ENCODE results near the gene DGKG. TPM values are rescaled to one million over a fixed set of nuclear protein-coding genes. Genes with fewer than 3 reads are reported as not detected.

DGKG gene
- total and polyA plus RNA-seq, 2 of the 8 experiments (the other 6 are each of a cell fraction or from before 2014, with no cell fraction given) = 0.30 to 0.48 TPM

GRCh38 chr3:186097663-186098451 is 264.2 kb downstream of the DGKG start:
- no peaks in the 10 kb centered on the region for H3K79me1 ChIP-seq (ENCODE audit: low read depth, low read length)
- H2BK12ac ChIP-seq (ENCODE audit: low read depth, low read length) = peak overlapping the region; percentile 78; the same call in 1 of the 2 replicates
- no peak overlapping the region for H3K27ac ChIP-seq (ENCODE audit: low read depth, low read length)
- peaks cover 9% of the 10 kb centered on the region for H3K23me2 ChIP-seq (ENCODE audit: low read depth, low read length)
- FAIRE-seq (no peak), DNase-seq (ENCODE audit: low read depth in 1 of 2, low spot score in 2 of 2) (peak in 1 of 2 experiments; percentile 84)
- H4K91ac ChIP-seq (replicated peaks; ENCODE audit: insufficient read length, low read length) = no peak overlapping the region
- no peaks in the 10 kb centered on the region for H3K9me3 ChIP-seq (ENCODE audit: insufficient read depth in 2 of 2, low read depth in 1 of 2, low read length in 1 of 2)
- CTCF ChIA-PET (ENCODE audit: partially characterized antibody) = interaction anchor here (0.6 to 3.6 kb wide), 16 partner anchors 12 to 154 kb away, joined by 3 to 19 read pairs (median 4); no protein-coding TSS in a partner anchor
- no peak overlapping the region for H2BK20ac ChIP-seq (ENCODE audit: low read length)
- H3K14ac ChIP-seq (ENCODE audit: insufficient read length) = no peak overlapping the region
- H3K9ac ChIP-seq (replicated peaks in 1 of 4; ENCODE audit: extremely low read depth in 1 of 4, low read depth in 3 of 4, low read length in 3 of 4) = peak overlapping the region in 1 of 4 experiments; percentile 47; a peak in 3 of 7 replicates
- no peak overlapping the region for H3K18ac ChIP-seq (ENCODE audit: extremely low read depth, low read length)
- H4K5ac ChIP-seq (ENCODE audit: insufficient read length, low read depth, low read length) = no peak overlapping the region
- peaks cover 0 to 15% (median 9%) of the 10 kb centered on the region in 4 experiments; a peak in 5 of 7 replicates for H3K27me3 ChIP-seq (replicated peaks in 1 of 4; ENCODE audit: control insufficient read depth in 3 of 4, extremely low read depth in 1 of 4, insufficient read depth in 3 of 4, low read length in 3 of 4)
- H2BK15ac ChIP-seq (ENCODE audit: low read length) = no peak overlapping the region
- no peaks in the 10 kb centered on the region for H4K20me1 ChIP-seq (replicated peaks in 1 of 2; ENCODE audit: control insufficient read depth in 1 of 2, insufficient read depth in 2 of 2, low read length in 2 of 2)
- no peak overlapping the region for H4K8ac ChIP-seq (ENCODE audit: extremely low read depth, insufficient read depth, low read length)
- POLR2A ChIA-PET (ENCODE audit: partially characterized antibody) = interaction anchor here (0.8 to 5.3 kb wide), 15 partner anchors 10 to 162 kb away, joined by 3 to 56 read pairs (median 4); partner anchors contain the start of genes ETV5 and TRA2B
- H3K4me3 ChIP-seq (ENCODE audit: extremely low read depth in 1 of 4, insufficient read depth in 2 of 4, low read depth in 3 of 4, low read length in 4 of 4) = peak overlapping the region; percentile 44 to 57 (median 47); a peak in 7 of 8 replicates
- no peaks in the 10 kb centered on the region for H3K36me3 ChIP-seq (ENCODE audit: control insufficient read depth in 2 of 4, insufficient read depth in 4 of 4, low read length in 3 of 4)
- H3K56ac ChIP-seq (replicated peaks; ENCODE audit: insufficient read length, low read depth, low read length) = no peak overlapping the region
- H3K4ac ChIP-seq (replicated peaks; ENCODE audit: insufficient read length, low read depth, low read length) = no peak overlapping the region
- H3K4me2 ChIP-seq (ENCODE audit: insufficient read depth in 1 of 2, low read depth in 2 of 2, low read length in 2 of 2) = peak overlapping the region; percentile 82 to 95
- peak overlapping the region; percentile 9; the same call in 1 of the 2 replicates for H2AFZ ChIP-seq (ENCODE audit: low read length)
- H2AK5ac ChIP-seq (ENCODE audit: low read depth, low read length) = 0 out of 2 replicates have a peak overlapping the region, but pooled peaks have one; percentile 55
- 1% methylated on average over 16 of the region's 16 CpGs; no CpG with 5 or more reads in 1 of the 2 experiments for WGBS, 2 experiments (ENCODE audit: extremely low coverage in 1 of 2, insufficient coverage in 1 of 2, insufficient read length in 1 of 2, insufficient replicate concordance in 2 of 2, low coverage in 1 of 2, low lambda C conversion rate in 2 of 2, missing lambda C conversion rate in 1 of 2)
- H3K23ac ChIP-seq (ENCODE audit: insufficient read length) = no peak overlapping the region
- no peak overlapping the region for H2BK120ac ChIP-seq (replicated peaks; ENCODE audit: low read depth, low read length)
- peaks cover 5 to 26% (median 22%) of the 10 kb centered on the region in 4 experiments for H3K4me1 ChIP-seq (replicated peaks in 1 of 4; ENCODE audit: control insufficient read depth in 3 of 4, insufficient read depth in 4 of 4, low read length in 3 of 4)
- H2BK5ac ChIP-seq (ENCODE audit: low read depth, low read length) = peak overlapping the region; percentile 80
- H3K79me2 ChIP-seq (ENCODE audit: control insufficient read depth in 1 of 2, insufficient read depth in 2 of 2, low read length in 2 of 2) = no peaks in the 10 kb centered on the region
- TF ChIP-seq CHD1 (IDR thresholded peaks at IDR 0.05; ENCODE audit: low read depth, low read length) = peak; percentile 80; the same call in 1 of the 2 replicates
- 0 out of 2 replicates have a peak, but pooled peaks have one; percentile 19 for TF ChIP-seq CREB1 (IDR thresholded peaks at IDR 0.05)
- 0 out of 2 replicates have a peak, but pooled peaks have one; percentile 57 for TF ChIP-seq SP4 (IDR thresholded peaks at IDR 0.05; ENCODE audit: low read length)
- TF ChIP-seq RAD21 (IDR thresholded peaks at IDR 0.05 in 1 of 2, conservative IDR thresholded peaks at IDR 0.05 in 1 of 2; ENCODE audit: low read depth in 2 of 2, low read length in 2 of 2) = 0 out of 4 replicates have a peak, but pooled peaks of 1 of the 2 experiments have one; percentile 1
- TF ChIP-seq EP300 (IDR thresholded peaks at IDR 0.05; ENCODE audit: borderline replicate concordance in 1 of 2, low read depth in 2 of 2, low read length in 2 of 2) = peak in 1 of 2 experiments; percentile 93; a peak in 2 of 3 replicates
- TF ChIP-seq TCF12 (IDR thresholded peaks at IDR 0.05; ENCODE audit: low read depth, low read length) = 0 out of 2 replicates have a peak, but pooled peaks have one; percentile 28
- peak; percentile 35 for TF ChIP-seq NANOG (IDR thresholded peaks at IDR 0.05; ENCODE audit: insufficient read depth, low read depth, low read length, poor library complexity, severe bottlenecking)
- TF ChIP-seq ASH2L (IDR thresholded peaks at IDR 0.05; ENCODE audit: low read length) = peak; percentile 57
- TF ChIP-seq SP1 (IDR thresholded peaks at IDR 0.05; ENCODE audit: low read depth, low read length) = 0 out of 2 replicates have a peak, but pooled peaks have one; percentile 4
- TF ChIP-seq CEBPB (IDR thresholded peaks at IDR 0.05; ENCODE audit: low read depth, low read length) = no peak
